Endothelial cell of umbilical vein (primary cell): ENCODE data around the gene PRR14. TPM values are rescaled to one million over a fixed set of nuclear protein-coding genes. Genes with fewer than 3 reads are reported as not detected.

ENCODE experiments used
- Bru-seq: library from RNA; stranded (reverse); fragments of 400-500 nt; gene quantifications from one replicate; lab custom pipeline; 2021; lab: Mats Ljungman, UMichigan
- BruChase-seq, 2 experiments: library from RNA; stranded (reverse); fragments of 400-500 nt; gene quantifications; one replicate each; lab custom pipeline; 2021; lab: Mats Ljungman, UMichigan
- BruUV-seq: library from RNA; stranded (reverse); fragments of 400-500 nt; replicated peaks from 2 replicates; lab custom pipeline; 2021; lab: Mats Ljungman, UMichigan
- CTCF ChIA-PET: fragments of 300-600, 350-600 bp; sonication (Branson Sonifier 250); formaldehyde crosslinking; loops from one replicate; lab custom pipeline; 2021; ENCODE audit warnings: antibody characterized with exemption, inconsistent platforms; lab: Charles Lee
- POLR2A ChIA-PET: fragments of 300-600, 350-600 bp; sonication (Branson Sonifier 250); formaldehyde crosslinking; loops from one replicate; lab custom pipeline; 2021; ENCODE audit warnings: antibody characterized with exemption, inconsistent platforms; lab: Charles Lee
- DNase-seq: peaks from one replicate; pipeline ENCODE4 v3.0.0-alpha.2; 2011; ENCODE audit warnings: low read depth, low spot score
- FAIRE-seq: peaks from 2 replicates; lab custom pipeline; 2011; peaks lifted over from hg19 to GRCh38; lab: Jason Lieb, UNC
- H2AFZ ChIP-seq: 2 replicates; pipeline ENCODE4 v1.6.0; 2012; ENCODE audit warnings: low read depth, low read length, control low read depth, inconsistent platforms
- H3K27ac ChIP-seq: 2 replicates; pipeline ENCODE4 v1.5.1; 2011; ENCODE audit warnings: low read depth, mild to moderate bottlenecking, control low read depth, low read length, moderate library complexity; ENCODE audit not compliant: insufficient read depth
- H3K27me3 ChIP-seq, 2 experiments: 2 replicates each; pipeline versions ENCODE4 v1.6.0 to v1.6.1; 2011; ENCODE audit warnings: low read length in 2 of 2, mixed read lengths in 1 of 2; ENCODE audit not compliant: control insufficient read depth in 2 of 2, insufficient read depth in 2 of 2
- H3K36me3 ChIP-seq, 2 experiments: 2 replicates in 1 of 2; 3 replicates in 1 of 2; pipeline ENCODE4 v1.5.1; 2011; ENCODE audit warnings: low read length in 2 of 2, mild to moderate bottlenecking in 1 of 2, moderate library complexity in 1 of 2; ENCODE audit not compliant: control insufficient read depth in 2 of 2, insufficient read depth in 2 of 2; ENCODE audit errors: extremely low read depth in 1 of 2
- H3K4me1 ChIP-seq: 3 replicates; pipeline ENCODE4 v1.5.1; 2011; ENCODE audit warnings: mild to moderate bottlenecking, low read length; ENCODE audit not compliant: control insufficient read depth, insufficient read depth; ENCODE audit errors: extremely low read depth
- H3K4me2 ChIP-seq: 2 replicates; pipeline ENCODE4 v1.6.1; 2011; ENCODE audit warnings: low read length, control low read depth, mixed read lengths; ENCODE audit not compliant: insufficient read depth
- H3K4me3 ChIP-seq, 3 experiments: fragments of 200-600 bp in 1 of 3; sonication (generic), shearing (Covaris generic) in 1 of 3; replicated peaks in 1 of 3; 2 replicates each; pipeline ENCODE4 v1.5.1; 2011 to 2016; ENCODE audit warnings: control low read depth in 3 of 3, low read length in 3 of 3, mild to moderate bottlenecking in 2 of 3, inconsistent platforms in 1 of 3, low read depth in 1 of 3, moderate library complexity in 1 of 3; ENCODE audit not compliant: insufficient read depth in 1 of 3
- H3K79me2 ChIP-seq: 2 replicates; pipeline ENCODE4 v1.6.0; 2012; ENCODE audit warnings: low read length, inconsistent platforms; ENCODE audit not compliant: control insufficient read depth, insufficient read depth
- H3K9ac ChIP-seq: replicated peaks from 2 replicates; pipeline ENCODE3; 2011; ENCODE audit warnings: low read length, control low read depth; ENCODE audit not compliant: insufficient read depth; ENCODE audit errors: extremely low read depth
- H3K9me1 ChIP-seq: replicated peaks from 3 replicates; pipeline ENCODE4 v1.6.0; 2011; ENCODE audit warnings: mild to moderate bottlenecking, low read length; ENCODE audit not compliant: control insufficient read depth, insufficient read depth; ENCODE audit errors: extremely low read depth
- H3K9me3 ChIP-seq: replicated peaks from 2 replicates; pipeline ENCODE4 v1.5.1; 2012; ENCODE audit warnings: low read length, inconsistent platforms; ENCODE audit not compliant: control insufficient read depth, insufficient read depth
- H4K20me1 ChIP-seq: replicated peaks from 2 replicates; pipeline ENCODE3; 2011; ENCODE audit warnings: mild to moderate bottlenecking, low read length; ENCODE audit not compliant: control insufficient read depth, insufficient read depth; ENCODE audit errors: extremely low read depth
- EZH2 ChIP-seq: IDR thresholded peaks from 2 replicates; pipeline ENCODE4 v1.6.1; 2012; ENCODE audit warnings: borderline replicate concordance, low read depth, mild to moderate bottlenecking, moderate library complexity, low read length, inconsistent platforms; ENCODE audit not compliant: severe bottlenecking
- FOS ChIP-seq: IDR thresholded peaks from 2 replicates; pipeline ENCODE4 v1.6.1; 2011; ENCODE audit warnings: mild to moderate bottlenecking, low read length, moderate library complexity, borderline replicate concordance; ENCODE audit not compliant: insufficient read depth
- GATA2 ChIP-seq: IDR thresholded peaks from 2 replicates; pipeline ENCODE4 v1.7.0; 2011; ENCODE audit warnings: low read depth, mild to moderate bottlenecking, moderate library complexity, mixed read lengths, low read length; ENCODE audit not compliant: insufficient read length, insufficient read depth
- JUN ChIP-seq: IDR thresholded peaks from 2 replicates; pipeline ENCODE4 v1.6.1; 2011; ENCODE audit warnings: borderline replicate concordance, low read depth; ENCODE audit not compliant: insufficient read length, insufficient read depth
- MAX ChIP-seq: IDR thresholded peaks from 2 replicates; pipeline ENCODE4 v1.6.1; 2011; ENCODE audit not compliant: insufficient read depth, insufficient read length
- MYC ChIP-seq: IDR thresholded peaks from one replicate; pipeline ENCODE4 v1.6.1; 2011; ENCODE audit warnings: mild to moderate bottlenecking, low read depth, low read length
- POLR2A ChIP-seq: IDR thresholded peaks from 2 replicates; pipeline ENCODE4 v1.6.1; 2012; ENCODE audit warnings: low read depth, mild to moderate bottlenecking, control low read depth, low read length
- POLR2AphosphoS5 ChIP-seq: IDR thresholded peaks from 2 replicates; pipeline ENCODE4 v1.6.1; 2012; ENCODE audit warnings: low read depth, mild to moderate bottlenecking, control low read depth, low read length, moderate library complexity; ENCODE audit not compliant: insufficient read depth
- dilution Hi-C: fragments of 300-500 bp; cut with MboI; formaldehyde crosslinking; loops from one replicate; pipeline ENCODE4 v1.15.0; 2019; ENCODE audit warnings: low sequenced_read_pairs; ENCODE audit not compliant: extremely low pct_ligation_motif_present
- intact Hi-C: fragments of 100-400 bp; cut with micrococcal nuclease; formaldehyde crosslinking; loops from one replicate; pipeline ENCODE4 v1.10.0; 2022
- long read RNA-seq: library from polyadenylated mRNA; stranded (forward); transcript quantifications from one replicate; pipeline ENCODE4 v2.0.0, GENCODE V29; 2021
- polyA minus RNA-seq, 3 experiments: library from RNA; depleted of rRNA, polyadenylated mRNA; stranded (reverse); fragments of >200 nt; gene quantifications; 1 replicate in 1 of 3; 2 replicates in 2 of 3; pipeline ENCODE4 v1.2.3, GENCODE V29; 2011
- polyA plus RNA-seq, 4 experiments: library from polyadenylated mRNA; depleted of rRNA in 3 of 4; stranded (reverse) in 3 of 4; unstranded in 1 of 4; fragments of >200 nt; gene quantifications; 2 replicates each; pipeline versions ENCODE4 v1.2.1 to v1.2.3, GENCODE V29; 2011 to 2012; ENCODE audit warnings: missing spikeins in 1 of 4
- total RNA-seq: library from RNA; stranded (reverse); gene quantifications from 2 replicates; pipeline ENCODE4 v1.2.3, GENCODE V29; 2021
- TF ChIP-seq, protein P1 (sequence below), 2 donors: IDR thresholded peaks; 1 replicate in 1 of 2; 2 replicates in 1 of 2; pipeline ENCODE4 v1.5.1; 2011; ENCODE audit warnings: low read length in 2 of 2, mild to moderate bottlenecking in 2 of 2, moderate library complexity in 2 of 2, control low read depth in 1 of 2, inconsistent platforms in 1 of 2, low read depth in 1 of 2; ENCODE audit not compliant: insufficient read depth in 1 of 2; ENCODE audit errors: extremely low read depth in 1 of 2

Gene PRR14
- total RNA-seq (57.0 and 70.0 TPM in 2 replicates), polyA plus RNA-seq (17.0 and 20.5 TPM in 2 replicates), polyA minus RNA-seq (5.3 and 6.1 TPM in 2 replicates), Bru-seq, nascent RNA (percentile 64 among the genes with signal in this experiment), BruChase-seq, experiment 1, labeled RNA remaining after a 6-hour chase (percentile 86 among the genes with signal in this experiment), BruChase-seq, experiment 2, labeled RNA remaining after a 2-hour chase (percentile 71 among the genes with signal in this experiment)
- 12.6 and 13.2 TPM in 2 replicates for polyA plus RNA-seq (2011; cell fraction: cytosol; rRNA removed)
- polyA plus RNA-seq (2011; cell fraction: nucleus; rRNA removed): 41.9 and 49.5 TPM in 2 replicates
- polyA plus RNA-seq (2012): 31.8 and 34.6 TPM in 2 replicates
- polyA minus RNA-seq (2011; cell fraction: cytosol; rRNA and poly(A)+ RNA removed): 10.3 TPM
- 13.0 and 14.0 TPM in 2 replicates for polyA minus RNA-seq (2011; cell fraction: nucleus; rRNA and poly(A)+ RNA removed)
- long read RNA-seq, transcript PRR14-203 (11 exons, 2,316 nt): minor isoform, 6 of 56 reads
- long read RNA-seq, transcript PRR14-202 (12 exons, 2,198 nt): major isoform, 16 of 56 reads
- long read RNA-seq, partial matches to known transcripts: 13 of 56 reads
- long read RNA-seq, other reads (novel, unspliced or antisense): 19 of 56 reads

- POLR2A ChIA-PET: interaction anchor here (1.1 to 1.3 kb wide), 2 partner anchors 8 to 16 kb away, joined by 5 to 8 read pairs; partner anchors contain the start of gene FBRS
- no TSS peak for BruUV-seq
- dilution Hi-C loops (no loop called here), intact Hi-C loops (loop anchor here (1.0 to 10.0 kb wide), 7 partner anchors 8 to 556 kb away; partner anchors contain the start of genes FBRS, FBXL19, SRCAP and TBC1D10B)
- H3K9me3 ChIP-seq: no peaks in the 10 kb centered on the region
- H3K36me3 ChIP-seq: peaks cover 5 to 20% of the 10 kb centered on the region in 2 experiments
- peak within 1 kb of the TSS; percentile 52 for H3K27ac ChIP-seq
- H3K4me2 ChIP-seq: peak within 1 kb of the TSS; percentile 62
- FAIRE-seq (peak; percentile 99), DNase-seq (peak; percentile 100)
- H4K20me1 ChIP-seq: no peaks in the 10 kb centered on the region
- H3K27me3 ChIP-seq: no peaks in the 10 kb centered on the region
- peak within 1 kb of the TSS; percentile 73 for H3K9ac ChIP-seq
- no peaks in the 10 kb centered on the region for H3K9me1 ChIP-seq
- peak within 1 kb of the TSS; percentile 36 to 95 (median 66) for H3K4me3 ChIP-seq
- TF ChIP-seq JUN: peak; percentile 49
- no peak for TF ChIP-seq MAX
- TF ChIP-seq FOS: no peak
- no peak for TF ChIP-seq MYC
- TF ChIP-seq POLR2A: peak; percentile 25
- TF ChIP-seq POLR2AphosphoS5: no peak
- no peak for TF ChIP-seq EZH2
- no peak for TF ChIP-seq GATA2
- TF ChIP-seq, protein P1, sequence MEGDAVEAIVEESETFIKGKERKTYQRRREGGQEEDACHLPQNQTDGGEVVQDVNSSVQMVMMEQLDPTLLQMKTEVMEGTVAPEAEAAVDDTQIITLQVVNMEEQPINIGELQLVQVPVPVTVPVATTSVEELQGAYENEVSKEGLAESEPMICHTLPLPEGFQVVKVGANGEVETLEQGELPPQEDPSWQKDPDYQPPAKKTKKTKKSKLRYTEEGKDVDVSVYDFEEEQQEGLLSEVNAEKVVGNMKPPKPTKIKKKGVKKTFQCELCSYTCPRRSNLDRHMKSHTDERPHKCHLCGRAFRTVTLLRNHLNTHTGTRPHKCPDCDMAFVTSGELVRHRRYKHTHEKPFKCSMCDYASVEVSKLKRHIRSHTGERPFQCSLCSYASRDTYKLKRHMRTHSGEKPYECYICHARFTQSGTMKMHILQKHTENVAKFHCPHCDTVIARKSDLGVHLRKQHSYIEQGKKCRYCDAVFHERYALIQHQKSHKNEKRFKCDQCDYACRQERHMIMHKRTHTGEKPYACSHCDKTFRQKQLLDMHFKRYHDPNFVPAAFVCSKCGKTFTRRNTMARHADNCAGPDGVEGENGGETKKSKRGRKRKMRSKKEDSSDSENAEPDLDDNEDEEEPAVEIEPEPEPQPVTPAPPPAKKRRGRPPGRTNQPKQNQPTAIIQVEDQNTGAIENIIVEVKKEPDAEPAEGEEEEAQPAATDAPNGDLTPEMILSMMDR (IDR thresholded peaks at IDR 0.05; ENCODE audit: extremely low read depth in 1 of 2, insufficient read depth in 1 of 2, low read depth in 1 of 2, low read length in 2 of 2): no peak
- H3K79me2 ChIP-seq: peaks cover 8% of the 10 kb centered on the region
- CTCF ChIA-PET: interaction anchor here (0.6 to 2.5 kb wide), 12 partner anchors 9 to 595 kb away, joined by 3 to 21 read pairs (median 3); partner anchors contain the start of gene DCTPP1
- H3K4me1 ChIP-seq: peaks cover 11% of the 10 kb centered on the region
- H2AFZ ChIP-seq: peak within 1 kb of the TSS; percentile 76
Measured at GRCh38 chr16:30650369-30651123, at the start of gene PRR14. PRR14 (plus strand) TSS chr16:30650960; CDS start chr16:30651646, 686 bp downstream.
